Activated gamma-delta T cell (primary cell): ENCODE measurements around the gene CDC42EP1.
"Not testable (repeated sequence)": the region's sequence is repeated elsewhere in the genome, so short reads cannot be mapped to it uniquely, and the experiment has no call there.

Experiments used
- DNase-seq: peaks from one replicate; lab custom pipeline; 2025; lab: John Stamatoyannopoulos, UW
- total RNA-seq, 2 donors: gene quantifications; one replicate each; lab custom pipeline; 2026; lab: John Stamatoyannopoulos, UW

Gene CDC42EP1
- 0.10 to 0.22 reads per million in 2 donors for total RNA-seq

- no peak for DNase-seq
Measured at GRCh38 chr22:37559901-37560607, at the start of gene CDC42EP1. TSS of gene CDC42EP1 (plus strand) at chr22:37560480. CDS start at chr22:37566350, 5,870 bp downstream.

- no peak for DNase-seq
Measured at GRCh38 chr22:37511395-37512104, 48.7 kb upstream of the CDC42EP1 start.

DNA sequence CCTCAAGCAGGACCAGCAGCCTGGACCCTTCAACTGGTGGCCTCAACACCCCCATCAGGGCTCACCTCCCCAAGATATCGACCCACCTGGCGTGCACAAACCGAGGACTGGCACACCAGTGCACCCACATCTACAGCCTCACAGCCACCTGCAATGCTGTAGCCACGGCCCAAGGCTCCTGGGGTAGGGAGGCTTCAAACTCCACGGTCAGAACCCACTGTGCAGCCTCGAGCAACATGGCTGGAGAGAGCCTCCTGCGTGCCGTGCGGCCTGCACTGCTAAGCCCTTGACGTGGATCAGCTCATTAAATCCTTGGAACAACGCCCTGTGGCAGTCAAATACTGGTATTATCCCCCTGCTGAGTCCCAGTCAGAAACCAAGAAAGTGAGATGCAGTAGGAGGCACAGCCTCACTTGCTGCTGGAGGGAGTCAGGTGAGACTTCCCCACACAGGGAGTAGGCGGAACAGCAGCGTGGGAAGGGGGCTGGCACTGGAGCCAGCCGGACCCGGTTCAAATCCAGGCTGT lies 45.7 kb upstream of the CDC42EP1 start:
- DNase-seq = no peak

GRCh38 chr22:37515901-37516300 lies 44.4 kb upstream of the CDC42EP1 start:
- DNase-seq = no peak

GRCh38 chr22:37516456-37516855 lies 43.8 kb upstream of the CDC42EP1 start:
- DNase-seq = no peak

- DNase-seq = no peak
Measured at GRCh38 chr22:37517826-37518450, 42.3 kb upstream of the CDC42EP1 start.

GRCh38 chr22:37518509-37519267 lies 41.6 kb upstream of the CDC42EP1 start:
- DNase-seq = no peak

GRCh38 chr22:37519268-37520195 lies 40.7 kb upstream of the CDC42EP1 start, which contains the start of gene CARD10:
TSS of gene CARD10 (minus strand) at chr22:37519415. CDS start at chr22:37519200, 215 bp downstream.
- DNase-seq = no peak

GRCh38 chr22:37520776-37521191 lies 39.5 kb upstream of the CDC42EP1 start:
- DNase-seq = no peak

DNA sequence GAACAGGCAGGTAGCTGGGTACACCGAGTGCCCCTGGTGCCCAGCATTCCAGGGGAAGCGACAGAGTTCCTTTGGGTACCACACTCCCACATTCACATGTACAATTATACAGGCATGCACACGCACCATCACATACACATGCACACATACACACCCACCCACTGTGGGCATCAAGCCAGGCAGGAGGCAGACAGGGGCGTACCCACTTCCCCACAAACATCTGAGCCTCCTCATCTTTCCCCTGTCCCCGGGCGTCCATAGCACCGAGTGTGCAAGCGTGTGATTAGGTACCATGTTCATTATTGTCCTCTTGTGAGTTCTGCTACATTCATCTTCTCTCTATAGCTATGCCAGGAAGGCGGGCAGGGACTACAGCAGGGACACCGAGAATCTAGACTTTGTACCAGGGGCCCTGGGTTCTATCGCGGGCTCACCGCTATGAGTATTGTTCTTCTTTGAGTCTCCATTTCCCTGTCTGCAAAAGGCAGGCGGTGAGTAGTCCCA lies 39.0 kb upstream of the CDC42EP1 start:
- no peak for DNase-seq

DNA sequence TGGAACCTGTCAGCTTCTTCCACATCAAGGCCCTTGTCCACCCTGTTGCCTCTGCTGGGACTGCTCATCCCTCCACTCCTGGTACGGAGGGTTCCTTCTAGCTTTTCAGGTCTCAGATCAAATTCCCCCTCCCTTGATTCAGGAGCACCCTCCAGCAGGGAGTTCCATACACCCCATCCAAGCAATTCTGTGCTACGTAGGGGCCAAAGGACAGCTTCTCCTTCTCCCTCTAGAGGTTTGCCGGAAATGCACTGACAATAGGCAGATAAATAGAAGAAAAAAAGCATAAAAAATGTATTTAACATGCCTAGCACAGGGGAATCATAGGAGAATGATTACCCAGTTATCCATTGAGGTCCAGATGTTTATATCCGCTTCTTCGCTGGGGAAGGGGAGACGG lies 37.8 kb upstream of the CDC42EP1 start:
- DNase-seq = no peak

DNA sequence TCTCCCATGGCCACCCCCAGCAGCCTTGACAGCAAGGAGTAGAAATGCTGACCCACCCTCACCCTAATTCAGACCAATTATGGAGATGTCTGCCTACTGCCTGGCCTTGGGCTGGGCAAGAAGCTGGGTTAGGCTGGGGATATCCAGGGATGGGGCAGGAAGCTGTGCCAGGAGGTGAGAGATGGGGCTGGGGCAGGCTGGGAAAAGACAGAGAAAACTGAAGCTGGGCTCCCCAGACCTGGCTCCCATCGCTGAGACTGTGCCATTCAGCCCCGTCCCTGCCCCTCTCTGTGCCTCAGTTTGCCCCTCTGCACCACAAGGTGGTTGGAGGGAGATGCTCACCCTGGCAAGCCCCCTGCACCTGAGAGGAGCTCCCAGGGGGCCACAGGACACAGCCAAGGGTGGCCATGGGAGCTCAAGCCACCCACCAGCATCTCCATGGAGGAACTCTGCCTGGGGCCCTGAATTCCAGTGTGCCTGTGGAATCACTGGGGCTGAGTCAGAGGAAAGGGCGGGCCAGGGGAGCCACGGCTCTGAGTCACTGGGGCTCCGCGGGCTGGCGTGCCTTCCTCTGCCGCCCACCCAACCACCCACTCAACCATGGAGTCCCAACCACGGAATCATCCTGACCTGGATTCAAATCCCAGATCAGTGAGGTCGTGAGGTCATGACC lies 35.1 kb upstream of the CDC42EP1 start:
- no peak for DNase-seq

DNA sequence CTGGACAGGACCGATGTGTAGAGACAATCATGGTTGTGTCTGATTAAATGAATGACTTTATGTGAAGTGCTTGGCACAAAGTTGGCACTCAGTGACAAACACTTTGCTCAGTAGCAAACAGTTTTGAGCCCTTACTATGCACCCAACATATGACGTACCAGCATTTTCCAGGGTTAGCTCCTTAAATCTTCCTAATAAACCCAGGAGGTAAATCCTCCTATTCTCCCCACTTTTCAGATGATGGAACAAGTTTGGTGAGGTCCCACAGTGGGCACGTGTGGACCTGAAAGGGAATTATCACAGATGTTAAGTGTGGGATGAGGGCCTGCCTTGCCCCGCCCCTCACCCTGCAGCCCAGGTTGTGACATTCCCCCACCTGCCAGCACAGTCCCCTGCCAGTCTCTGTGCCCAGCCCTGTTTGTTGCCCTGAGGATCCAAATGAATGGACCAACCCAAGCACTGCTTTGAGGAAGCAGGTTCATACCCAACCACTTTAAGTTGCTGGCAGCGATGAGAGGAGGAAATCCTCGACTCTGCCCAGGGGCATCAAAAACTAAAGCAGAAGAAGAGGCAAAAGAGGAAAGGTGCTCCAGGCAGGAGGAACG lies 34.4 kb upstream of the CDC42EP1 start:
- DNase-seq = no peak

- DNase-seq = no peak
Measured at GRCh38 chr22:37526376-37526775, 33.9 kb upstream of the CDC42EP1 start.

- DNase-seq = not testable (repeated sequence)
Measured at GRCh38 chr22:37527081-37527752, 33.1 kb upstream of the CDC42EP1 start.

GRCh38 chr22:37527952-37528351 lies 32.3 kb upstream of the CDC42EP1 start:
- DNase-seq = not testable (repeated sequence)

DNA sequence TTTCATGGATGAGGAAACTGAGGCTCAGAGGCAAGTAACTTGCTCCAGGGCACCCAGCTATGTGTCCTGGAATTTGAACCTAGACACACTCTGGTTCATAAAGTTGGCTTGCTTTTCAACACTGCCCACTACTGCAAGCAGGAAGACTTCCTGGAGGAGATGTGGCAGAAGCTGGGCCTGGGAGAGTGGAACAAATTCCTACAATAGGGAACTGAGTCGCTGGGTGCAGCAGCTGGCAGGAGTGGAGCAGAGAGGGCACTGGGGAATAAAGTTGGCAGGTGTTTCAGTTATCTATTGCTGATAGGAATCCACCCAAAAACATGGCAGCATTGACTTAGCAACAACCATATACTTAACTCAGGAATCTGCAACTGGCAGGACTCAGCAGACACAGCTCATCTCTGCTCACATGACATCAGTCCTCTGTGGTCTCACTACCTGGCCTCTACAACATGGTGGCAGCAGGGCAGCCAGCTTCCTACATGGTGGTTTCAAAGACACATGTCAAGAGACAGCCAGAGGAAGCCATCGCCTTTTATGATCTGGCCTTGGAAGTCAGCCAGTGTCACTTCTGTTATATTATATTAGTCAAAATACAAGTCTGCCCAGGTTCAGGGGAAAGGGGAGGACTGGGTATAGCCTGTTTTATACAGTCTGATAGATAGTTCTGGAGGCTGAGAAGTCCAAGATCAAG lies 30.5 kb upstream of the CDC42EP1 start:
- DNase-seq = no peak

DNA sequence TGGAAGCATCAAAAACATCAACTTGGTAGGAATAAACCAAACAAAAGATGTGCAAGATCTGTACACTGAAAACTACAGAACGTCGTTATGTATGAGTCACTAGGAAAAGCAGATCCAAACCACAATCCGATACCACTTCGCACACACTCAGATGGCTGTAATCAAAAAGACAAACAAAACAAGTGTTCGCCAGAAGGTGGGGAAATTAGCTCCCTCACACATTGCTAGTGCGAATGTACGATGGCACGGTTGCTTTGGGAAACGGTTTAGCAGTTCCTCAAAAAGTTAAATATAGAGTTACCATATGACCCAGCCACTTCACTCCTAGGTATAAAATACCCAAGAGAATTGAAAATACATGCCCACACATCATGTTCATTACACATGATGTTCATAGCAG lies 26.3 kb upstream of the CDC42EP1 start:
- DNase-seq = no peak
